Prostate gland (tissue), 2 donors: ENCODE measurements around the gene PAPPA.

Source experiments
- POLR2AphosphoS5 ChIP-seq: sonication (generic); formaldehyde crosslinking; IDR thresholded peaks from one replicate; pipeline ENCODE4 v1.6.1; 2017; ENCODE audit warnings: antibody characterized with exemption
- TF ChIP-seq, protein P1 (sequence below), 4 experiments: fragments of 200-600 bp in 2 of 4; fragments of 450-650 bp in 2 of 4; sonication (generic) in 2 of 4; IDR thresholded peaks; 1 replicate in 3 of 4; 2 replicates in 1 of 4; pipeline ENCODE4 v1.5.1; 2016 to 2019; ENCODE audit warnings: antibody characterized with exemption in 4 of 4, mild to moderate bottlenecking in 2 of 4, moderate library complexity in 2 of 4

DNA sequence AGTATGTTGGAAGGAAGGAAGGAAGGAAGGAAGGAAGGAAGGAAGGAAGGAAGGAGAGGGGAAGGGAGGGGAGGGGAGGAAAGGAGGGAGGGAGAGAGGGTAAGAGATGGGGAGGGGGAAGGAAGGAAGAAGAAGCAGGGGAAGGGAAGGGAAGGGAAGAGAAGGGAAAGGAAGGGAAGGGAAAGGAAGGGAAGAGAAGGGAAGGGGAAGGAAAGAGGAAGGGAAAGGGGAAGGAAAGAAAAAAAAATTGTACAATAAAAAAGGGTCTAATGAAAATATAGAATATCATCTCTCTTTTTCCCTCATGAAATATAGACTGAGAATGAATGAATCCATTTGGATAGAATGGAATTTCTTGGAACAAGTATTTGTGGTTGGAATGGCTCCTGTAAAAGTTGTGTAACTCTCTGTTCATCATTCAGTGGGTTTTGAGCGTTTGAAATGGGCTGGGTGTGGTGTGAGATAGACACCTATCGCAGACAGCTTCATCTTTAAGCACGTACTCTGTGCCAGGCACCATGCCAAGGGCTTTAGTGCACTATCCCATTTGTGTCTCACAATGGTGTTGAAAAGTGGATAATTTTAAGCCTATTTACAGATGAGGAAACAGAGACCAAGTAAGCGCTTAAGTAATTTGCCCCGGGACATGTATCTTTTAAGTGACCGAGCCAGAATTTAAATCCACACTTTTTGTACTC, 11.6 kb upstream of the PAPPA start:
- TF ChIP-seq, protein P1, sequence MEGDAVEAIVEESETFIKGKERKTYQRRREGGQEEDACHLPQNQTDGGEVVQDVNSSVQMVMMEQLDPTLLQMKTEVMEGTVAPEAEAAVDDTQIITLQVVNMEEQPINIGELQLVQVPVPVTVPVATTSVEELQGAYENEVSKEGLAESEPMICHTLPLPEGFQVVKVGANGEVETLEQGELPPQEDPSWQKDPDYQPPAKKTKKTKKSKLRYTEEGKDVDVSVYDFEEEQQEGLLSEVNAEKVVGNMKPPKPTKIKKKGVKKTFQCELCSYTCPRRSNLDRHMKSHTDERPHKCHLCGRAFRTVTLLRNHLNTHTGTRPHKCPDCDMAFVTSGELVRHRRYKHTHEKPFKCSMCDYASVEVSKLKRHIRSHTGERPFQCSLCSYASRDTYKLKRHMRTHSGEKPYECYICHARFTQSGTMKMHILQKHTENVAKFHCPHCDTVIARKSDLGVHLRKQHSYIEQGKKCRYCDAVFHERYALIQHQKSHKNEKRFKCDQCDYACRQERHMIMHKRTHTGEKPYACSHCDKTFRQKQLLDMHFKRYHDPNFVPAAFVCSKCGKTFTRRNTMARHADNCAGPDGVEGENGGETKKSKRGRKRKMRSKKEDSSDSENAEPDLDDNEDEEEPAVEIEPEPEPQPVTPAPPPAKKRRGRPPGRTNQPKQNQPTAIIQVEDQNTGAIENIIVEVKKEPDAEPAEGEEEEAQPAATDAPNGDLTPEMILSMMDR (IDR thresholded peaks at IDR 0.05): no peak
- no peak for TF ChIP-seq POLR2AphosphoS5
